K562 (cell line): ENCODE results near the gene CDH5. TPM values are rescaled to one million over a fixed set of nuclear protein-coding genes. Genes with fewer than 3 reads are reported as not detected.

Source experiments
- FOXJ2 ChIP-seq: fragments of 200-800 bp; sonication (Bioruptor generic); IDR thresholded peaks from 2 replicates; pipeline ENCODE4 v1.6.1; 2016; ENCODE audit warnings: missing genetic modification characterization, missing compliant biosample characterization
- FOXM1 ChIP-seq, 2 experiments: fragments of 450-650 bp in 1 of 2; sonication (generic) in 1 of 2; formaldehyde crosslinking in 1 of 2; IDR thresholded peaks; 2 replicates each; pipeline versions ENCODE4 v1.6.1 to v1.9.0; 2017 to 2022; ENCODE audit warnings: low read depth in 2 of 2, mild to moderate bottlenecking in 2 of 2, missing genetic modification reagents in 1 of 2, moderate library complexity in 1 of 2
- HCFC1 ChIP-seq: IDR thresholded peaks from 2 replicates; pipeline ENCODE4 v1.6.1; 2012; ENCODE audit warnings: low read depth, low read length, improper control_type of control experiment
- HDGF ChIP-seq: fragments of 450-650 bp; IDR thresholded peaks from 2 replicates; pipeline ENCODE4 v1.6.1; 2016
- IRF9 ChIP-seq: fragments of 450-650 bp; IDR thresholded peaks from 2 replicates; pipeline ENCODE4 v1.6.1; 2016; ENCODE audit warnings: missing biosample characterization, missing genetic modification characterization
- SIN3A ChIP-seq, 2 experiments: fragments of 150-350 bp in 1 of 2; IDR thresholded peaks; 2 replicates each; pipeline ENCODE4 v1.6.1; 2011 to 2016; ENCODE audit warnings: borderline replicate concordance in 2 of 2, low read depth in 2 of 2, low read length in 2 of 2, mild to moderate bottlenecking in 2 of 2, moderate library complexity in 2 of 2; ENCODE audit not compliant: control insufficient read depth in 1 of 2
- TEAD1 ChIP-seq, 2 experiments: fragments of 450-650 bp in 1 of 2; sonication (generic) in 1 of 2; formaldehyde crosslinking; IDR thresholded peaks; 2 replicates each; pipeline versions ENCODE4 v1.4.0 to v1.8.0; 2020 to 2022; ENCODE audit warnings: mild to moderate bottlenecking in 2 of 2, missing genetic modification reagents in 1 of 2
- ZBTB17 ChIP-seq: fragments of 450-650 bp; formaldehyde crosslinking; IDR thresholded peaks from 2 replicates; pipeline ENCODE4 v1.4.0; 2020; ENCODE audit warnings: mild to moderate bottlenecking
- ZKSCAN8 ChIP-seq: fragments of 200-800 bp; sonication (Bioruptor generic); IDR thresholded peaks from 2 replicates; pipeline ENCODE4 v1.6.1; 2016; ENCODE audit warnings: missing genetic modification characterization, missing compliant biosample characterization
- ZNF239 ChIP-seq: fragments of 250-450 bp; sonication (Bioruptor Pico); IDR thresholded peaks from 2 replicates; pipeline ENCODE4 v1.4.0; 2020; ENCODE audit warnings: mild to moderate bottlenecking
- ZNF354B ChIP-seq: fragments of 250-450 bp; sonication (Bioruptor Pico); IDR thresholded peaks from 2 replicates; pipeline ENCODE4 v1.4.0; 2020
- polyA plus RNA-seq, 8 experiments: library from polyadenylated mRNA; depleted of rRNA in 4 of 8; stranded (reverse) in 5 of 8; unstranded in 3 of 8; fragments of >200 nt; fragmentation: Nextera tagmentation in 2 of 8; fragmentation: Illumina TruSeq in 1 of 8; extraction: Ambion mirVana in 2 of 8; extraction: Trizol in 1 of 8; gene quantifications; 2 replicates each; pipeline versions ENCODE4 v1.2.1 to v1.2.3, GENCODE V29; 2011 to 2014; ENCODE audit warnings: inconsistent platforms in 1 of 8, missing spikeins in 1 of 8
- total RNA-seq, 7 experiments: library from RNA; depleted of rRNA in 6 of 7; stranded (reverse); fragments of >200 nt in 6 of 7; fragmentation: Illumina TruSeq in 2 of 7; extraction: Trizol in 2 of 7; gene quantifications; 2 replicates each; pipeline versions ENCODE4 v1.2.1 to v1.2.3, GENCODE V29; 2011 to 2021; ENCODE audit warnings: low replicate concordance in 1 of 7
- TF ChIP-seq, protein P1 (sequence below): sonication (generic); formaldehyde crosslinking; IDR thresholded peaks from 2 replicates; pipeline ENCODE4 v1.8.0; 2023; ENCODE audit warnings: mild to moderate bottlenecking, missing genetic modification reagents
- TF ChIP-seq, protein P2 (sequence below): fragments of 450-650 bp; IDR thresholded peaks from 2 replicates; pipeline ENCODE4 v1.6.1; 2016; ENCODE audit warnings: borderline replicate concordance

The CDH5 gene
- total and polyA plus RNA-seq, 9 of the 15 experiments (the other 6 are each of a cell fraction or from before 2014, with no cell fraction given), result not detected

DNA sequence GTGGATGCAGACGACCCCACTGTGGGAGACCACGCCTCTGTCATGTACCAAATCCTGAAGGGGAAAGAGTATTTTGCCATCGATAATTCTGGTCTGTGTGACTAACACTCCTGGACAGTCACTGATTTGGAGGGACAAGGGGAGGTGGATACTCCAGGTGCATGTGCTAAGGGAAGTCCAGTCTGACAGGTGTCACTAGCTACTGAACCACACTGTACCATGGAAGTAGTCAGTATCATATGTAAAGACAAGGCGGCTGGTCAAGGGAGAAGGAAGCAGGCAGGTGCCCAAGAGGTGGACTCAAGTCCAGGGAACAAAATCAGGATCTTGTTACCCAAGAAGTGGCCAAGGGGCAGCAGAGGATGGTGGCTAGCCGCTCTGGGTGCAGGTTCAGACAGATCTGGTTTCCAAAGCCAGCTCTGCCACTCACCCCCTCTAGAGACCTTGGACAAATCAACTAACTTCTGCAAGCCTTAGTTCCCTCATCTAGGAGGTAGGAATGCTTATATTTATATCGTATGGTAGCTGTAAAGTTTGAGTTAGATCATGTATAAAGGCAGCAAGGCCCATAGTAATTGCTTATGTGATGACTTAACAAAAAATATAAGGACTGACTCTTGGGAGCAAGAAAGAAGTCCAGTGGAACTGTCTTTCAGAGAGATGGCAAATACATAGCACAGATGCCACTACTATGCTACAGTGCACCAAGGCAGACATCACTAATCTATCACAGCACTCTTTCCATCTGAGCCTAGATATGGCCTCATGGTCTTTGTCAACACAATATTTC, 22.1 kb downstream of the CDH5 start (continued):
- TF ChIP-seq, protein P1, sequence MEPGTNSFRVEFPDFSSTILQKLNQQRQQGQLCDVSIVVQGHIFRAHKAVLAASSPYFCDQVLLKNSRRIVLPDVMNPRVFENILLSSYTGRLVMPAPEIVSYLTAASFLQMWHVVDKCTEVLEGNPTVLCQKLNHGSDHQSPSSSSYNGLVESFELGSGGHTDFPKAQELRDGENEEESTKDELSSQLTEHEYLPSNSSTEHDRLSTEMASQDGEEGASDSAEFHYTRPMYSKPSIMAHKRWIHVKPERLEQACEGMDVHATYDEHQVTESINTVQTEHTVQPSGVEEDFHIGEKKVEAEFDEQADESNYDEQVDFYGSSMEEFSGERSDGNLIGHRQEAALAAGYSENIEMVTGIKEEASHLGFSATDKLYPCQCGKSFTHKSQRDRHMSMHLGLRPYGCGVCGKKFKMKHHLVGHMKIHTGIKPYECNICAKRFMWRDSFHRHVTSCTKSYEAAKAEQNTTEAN, result no peak
- TF ChIP-seq HCFC1 (no peak), IRF9 (no peak), SIN3A (IDR thresholded peaks at IDR 0.05; ENCODE audit: borderline replicate concordance in 2 of 2, control insufficient read depth in 1 of 2, low read depth in 2 of 2, low read length in 2 of 2) (no peak), ZBTB17 (CRISPR knock-in tag) (peak; percentile 87), FOXM1 (IDR thresholded peaks at IDR 0.05; ENCODE audit: low read depth) (no peak), FOXM1 (CRISPR knock-in tag; IDR thresholded peaks at IDR 0.05; ENCODE audit: low read depth) (no peak), HDGF (no peak), ZNF239 (CRISPR knock-in tag) (no peak), FOXJ2 (tag) (no peak), TEAD1 (CRISPR knock-in tag; IDR thresholded peaks at IDR 0.05) (no peak), ZKSCAN8 (CRISPR knock-in tag) (no peak), ZNF354B (CRISPR knock-in tag) (no peak)
- TF ChIP-seq, protein P2, sequence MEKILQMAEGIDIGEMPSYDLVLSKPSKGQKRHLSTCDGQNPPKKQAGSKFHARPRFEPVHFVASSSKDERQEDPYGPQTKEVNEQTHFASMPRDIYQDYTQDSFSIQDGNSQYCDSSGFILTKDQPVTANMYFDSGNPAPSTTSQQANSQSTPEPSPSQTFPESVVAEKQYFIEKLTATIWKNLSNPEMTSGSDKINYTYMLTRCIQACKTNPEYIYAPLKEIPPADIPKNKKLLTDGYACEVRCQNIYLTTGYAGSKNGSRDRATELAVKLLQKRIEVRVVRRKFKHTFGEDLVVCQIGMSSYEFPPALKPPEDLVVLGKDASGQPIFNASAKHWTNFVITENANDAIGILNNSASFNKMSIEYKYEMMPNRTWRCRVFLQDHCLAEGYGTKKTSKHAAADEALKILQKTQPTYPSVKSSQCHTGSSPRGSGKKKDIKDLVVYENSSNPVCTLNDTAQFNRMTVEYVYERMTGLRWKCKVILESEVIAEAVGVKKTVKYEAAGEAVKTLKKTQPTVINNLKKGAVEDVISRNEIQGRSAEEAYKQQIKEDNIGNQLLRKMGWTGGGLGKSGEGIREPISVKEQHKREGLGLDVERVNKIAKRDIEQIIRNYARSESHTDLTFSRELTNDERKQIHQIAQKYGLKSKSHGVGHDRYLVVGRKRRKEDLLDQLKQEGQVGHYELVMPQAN, result no peak
